Central memory CD4-positive, alpha-beta T cell (primary cell): ENCODE data around the gene RAD18.

Experiments used
- DNase-seq: peaks from one replicate; pipeline ENCODE4 v3.0.0; 2022

RAD18 gene

DNA sequence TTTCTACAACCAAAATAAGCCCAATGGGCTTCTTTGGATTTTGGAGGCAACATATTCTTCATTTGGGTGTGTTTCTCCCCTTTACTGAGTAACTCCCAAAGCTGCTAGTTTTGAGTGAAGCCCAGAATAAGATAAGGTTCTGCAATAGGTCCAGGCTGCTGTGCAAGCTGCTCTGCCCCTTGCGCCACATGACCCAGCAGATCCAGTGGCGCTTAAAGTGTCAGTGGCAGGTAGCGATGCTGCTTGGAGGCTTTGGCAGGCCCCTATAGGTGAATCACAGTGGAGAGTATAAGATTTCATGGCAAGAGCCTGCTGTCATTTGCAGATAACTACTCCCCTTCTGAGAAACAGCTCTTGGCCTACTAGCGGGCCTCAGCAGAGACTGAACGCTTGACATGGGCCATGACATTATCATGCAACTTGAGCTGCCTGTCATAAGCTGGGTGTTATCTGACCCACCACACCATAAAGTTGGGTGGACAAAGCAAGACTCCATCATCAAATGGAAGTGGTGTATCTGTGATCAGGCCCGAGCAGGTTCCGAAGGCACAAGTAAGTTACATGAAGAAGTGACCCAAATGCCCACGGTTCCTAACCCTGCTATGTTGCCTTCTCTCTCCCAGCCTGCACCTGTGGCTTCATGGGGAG, 105.4 kb downstream of the RAD18 start:
- DNase-seq = no peak

GRCh38 chr3:8856721-8857120, 106.6 kb downstream of the RAD18 start:
- no peak for DNase-seq

GRCh38 chr3:8856071-8856470, 107.2 kb downstream of the RAD18 start:
- no peak for DNase-seq

- DNase-seq = no peak
Observed at GRCh38 chr3:8854656-8855055, 108.6 kb downstream of the RAD18 start.

DNA sequence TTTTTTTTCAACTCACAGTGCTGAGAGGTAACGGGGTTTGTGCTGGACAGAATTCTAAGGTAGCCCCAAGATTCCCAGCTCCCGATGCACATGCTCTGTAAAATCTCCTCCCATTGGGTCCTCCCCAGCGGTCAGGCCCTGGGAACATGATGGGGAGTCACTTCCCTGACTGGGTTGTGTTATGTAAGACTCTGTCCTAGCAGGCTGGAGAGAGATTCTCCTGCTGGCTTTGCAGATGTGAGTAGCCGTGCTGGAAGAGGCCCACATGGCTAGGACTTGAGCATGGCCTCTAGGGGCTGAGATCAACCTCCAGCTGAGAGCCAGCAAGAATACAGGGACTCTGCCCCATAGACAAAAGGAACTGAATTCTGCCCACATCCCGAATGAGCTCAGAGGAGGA, 110.2 kb downstream of the RAD18 start:
- no peak for DNase-seq

DNA sequence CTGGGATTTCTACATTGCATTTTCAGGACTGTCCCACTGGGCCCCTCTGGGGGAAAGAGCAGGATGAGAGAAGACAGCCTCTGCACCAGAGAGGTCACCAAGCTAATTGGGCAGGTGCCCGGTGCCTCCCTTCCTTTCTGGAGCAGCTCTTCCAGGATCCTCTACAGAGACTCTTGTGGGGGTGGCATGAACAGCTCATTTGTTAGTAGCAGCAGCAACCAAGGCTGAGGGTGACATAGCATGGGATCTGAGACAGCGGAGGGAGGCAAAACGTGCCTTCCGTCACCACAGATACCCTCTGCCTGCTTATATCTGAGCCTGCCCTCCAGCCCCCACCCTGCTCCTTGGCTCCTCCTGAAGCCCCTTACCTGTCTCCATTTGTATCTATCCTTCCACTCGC, 110.8 kb downstream of the RAD18 start:
- DNase-seq = no peak

DNA sequence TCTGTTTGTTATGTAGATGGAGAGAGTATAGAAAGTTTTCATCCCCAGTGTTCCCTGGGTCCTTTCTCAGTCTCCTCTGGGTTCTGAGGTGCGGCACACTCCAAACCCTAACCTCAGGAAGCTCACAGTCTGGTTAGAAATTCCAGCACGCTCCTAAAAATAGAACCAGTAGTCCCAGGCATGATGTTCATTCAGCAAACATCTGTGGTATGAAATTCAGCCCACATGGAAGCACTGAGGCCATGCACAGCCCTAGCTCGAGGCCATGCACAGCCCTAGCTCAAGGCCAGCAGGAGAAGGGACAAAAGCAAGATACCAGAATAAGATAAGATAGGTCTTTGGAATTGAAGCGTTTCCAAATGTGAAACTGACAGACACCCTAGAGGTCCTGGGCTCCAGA, 111.6 kb downstream of the RAD18 start:
- DNase-seq = no peak

- DNase-seq = no peak
Observed at GRCh38 chr3:8848696-8849131, 114.6 kb downstream of the RAD18 start.

GRCh38 chr3:8847317-8847716, 116.0 kb downstream of the RAD18 start:
- DNase-seq = no peak

DNA sequence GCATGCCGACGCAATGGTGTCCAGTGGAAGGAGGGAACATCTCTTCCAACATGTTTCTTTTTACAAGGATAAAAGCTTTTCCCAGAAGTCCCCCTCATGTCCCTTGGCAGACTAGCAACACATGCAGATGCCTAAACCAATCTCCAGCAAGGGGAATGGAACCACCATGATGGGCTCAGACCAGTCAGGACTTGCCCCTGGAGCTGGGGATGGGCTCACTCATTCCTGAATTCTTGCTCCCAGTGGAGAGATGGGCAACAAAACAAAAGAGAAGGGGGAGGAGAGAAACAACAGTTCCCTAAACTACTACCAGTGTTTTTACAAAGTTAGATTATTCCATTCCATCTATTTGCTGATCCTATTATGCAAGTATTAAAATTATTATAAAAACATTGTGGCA, 117.1 kb downstream of the RAD18 start:
- no peak for DNase-seq

DNA sequence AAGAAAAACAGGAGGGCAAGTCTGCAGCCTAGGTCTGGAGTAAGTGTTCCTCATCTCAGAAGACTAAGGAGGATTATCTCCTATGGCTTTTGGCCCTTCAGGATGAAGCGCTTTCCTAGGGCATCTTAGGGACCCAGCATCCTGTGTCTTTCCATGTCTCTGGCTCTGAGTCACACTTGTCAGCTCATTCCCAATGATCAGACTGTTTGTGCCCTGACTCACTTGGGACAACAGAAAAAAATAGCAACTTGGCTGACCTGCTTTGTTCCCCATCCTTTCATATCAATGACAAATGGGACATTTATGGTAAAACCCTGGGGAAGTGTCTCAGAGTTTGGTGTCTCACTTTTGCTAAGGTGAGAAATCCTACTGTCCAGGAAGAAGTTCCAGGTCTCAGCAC, 117.6 kb downstream of the RAD18 start:
- DNase-seq = no peak

DNA sequence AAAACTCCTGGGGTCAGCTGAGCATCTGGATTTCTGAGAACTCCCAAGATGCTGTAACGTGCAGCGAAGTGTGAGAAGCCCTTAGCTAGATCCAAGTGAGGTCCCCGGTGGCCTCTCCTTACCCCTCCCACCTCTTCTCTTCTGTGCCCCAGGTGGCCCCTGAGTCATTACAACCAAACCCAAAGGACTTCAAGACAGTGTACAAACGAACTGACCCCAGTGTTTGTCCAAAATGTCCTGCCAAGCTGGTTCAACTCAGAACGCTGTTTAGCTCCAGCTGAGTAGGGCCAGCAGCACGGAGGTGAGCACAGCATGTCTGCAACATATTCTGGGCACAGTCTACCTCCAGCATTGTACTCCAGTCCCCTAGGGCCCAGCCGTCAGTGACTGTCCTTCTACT, 119.9 kb downstream of the RAD18 start:
- DNase-seq = no peak

DNA sequence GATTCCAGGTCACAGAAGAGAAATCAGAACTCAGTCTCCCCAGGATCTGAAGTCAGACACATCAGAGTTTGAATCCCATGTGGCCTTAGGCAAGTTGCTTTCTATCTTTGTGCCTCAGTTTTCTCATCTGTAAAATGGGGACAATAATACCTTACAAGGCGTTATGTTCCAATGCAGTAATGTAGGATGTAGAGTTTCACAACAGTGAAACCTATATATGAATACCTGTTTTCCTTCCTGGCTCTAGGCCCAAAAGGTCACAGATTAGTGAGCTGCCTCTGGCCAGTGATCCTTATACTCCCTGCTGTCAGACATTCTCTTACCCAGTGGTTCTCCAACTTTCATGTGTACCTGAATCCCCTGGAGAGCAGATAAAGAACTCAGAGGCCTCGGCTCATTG, 121.0 kb downstream of the RAD18 start:
- DNase-seq = no peak

DNA sequence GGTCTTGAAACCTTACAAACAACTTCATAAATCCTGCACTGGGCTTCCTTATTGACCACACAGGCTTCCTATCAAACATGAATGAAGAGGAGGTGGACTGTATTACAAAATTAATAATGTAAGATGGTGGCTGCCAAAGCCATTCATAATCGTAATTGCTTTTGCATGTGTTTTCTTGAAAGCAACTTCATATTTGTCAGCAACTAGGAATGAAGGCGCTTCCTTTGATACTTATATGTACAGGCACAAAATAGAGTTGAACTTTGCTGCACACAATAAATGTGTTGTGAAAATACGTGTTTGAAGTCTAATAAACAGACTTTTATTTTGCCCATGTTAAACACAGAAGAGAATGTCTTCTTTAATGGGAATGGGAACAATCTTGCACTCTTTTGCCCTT, 121.8 kb downstream of the RAD18 start:
- no peak for DNase-seq

DNA sequence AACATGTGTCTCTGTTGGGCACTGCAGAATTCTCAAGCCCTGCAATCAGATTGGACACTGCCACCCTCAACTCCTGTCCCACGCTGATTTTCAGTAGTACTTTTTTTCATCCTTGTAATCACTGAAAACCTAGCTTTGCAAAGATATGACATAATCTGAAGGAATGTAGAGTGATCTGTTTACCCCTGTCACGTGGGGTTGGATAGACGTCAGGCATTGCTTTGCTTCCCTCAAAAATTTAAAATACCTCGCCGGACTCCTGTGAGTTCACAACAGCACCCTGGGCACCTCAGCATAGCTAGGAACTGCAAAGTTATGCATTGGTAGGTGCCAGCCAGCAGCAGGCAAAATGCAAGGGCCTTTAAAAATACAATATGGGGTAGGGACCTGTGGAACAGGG, 122.7 kb downstream of the RAD18 start:
- DNase-seq = no peak

DNA sequence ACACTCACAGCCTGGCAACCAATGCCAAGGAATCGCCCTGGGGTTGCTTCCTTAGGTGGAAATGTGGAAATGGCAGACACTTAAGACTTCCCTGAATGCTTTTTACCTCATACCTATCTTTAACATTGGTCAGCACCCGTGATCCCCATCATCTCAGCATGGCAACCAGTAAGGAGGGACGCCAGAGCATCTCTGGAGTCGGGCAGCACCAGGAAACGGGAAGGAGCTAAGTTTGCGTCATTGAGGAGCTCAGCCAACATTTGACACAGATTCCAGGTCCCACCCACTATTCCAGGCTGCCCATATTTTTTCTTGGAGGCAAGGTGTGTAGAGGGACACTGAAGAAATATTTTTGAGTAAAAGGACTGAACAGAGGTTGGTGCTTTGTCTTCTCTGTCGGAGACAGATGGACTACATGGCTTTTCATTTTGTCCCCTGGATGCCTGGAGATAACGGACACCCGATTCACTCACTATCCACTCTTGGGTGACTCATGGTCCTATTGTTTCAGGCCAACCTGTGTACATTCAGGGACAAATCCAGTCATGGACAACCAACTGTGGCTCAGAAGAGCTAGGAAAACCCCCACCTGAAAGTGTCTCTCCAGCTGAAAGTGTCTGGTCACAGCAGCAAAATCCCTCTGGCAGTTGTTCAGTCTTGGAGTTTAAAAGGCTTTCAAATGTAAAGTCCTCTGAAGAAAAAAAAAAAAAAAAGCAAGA, 123.5 kb downstream of the RAD18 start:
- DNase-seq = no peak

- no peak for DNase-seq
Observed at GRCh38 chr3:8838765-8839423, 124.4 kb downstream of the RAD18 start.

DNA sequence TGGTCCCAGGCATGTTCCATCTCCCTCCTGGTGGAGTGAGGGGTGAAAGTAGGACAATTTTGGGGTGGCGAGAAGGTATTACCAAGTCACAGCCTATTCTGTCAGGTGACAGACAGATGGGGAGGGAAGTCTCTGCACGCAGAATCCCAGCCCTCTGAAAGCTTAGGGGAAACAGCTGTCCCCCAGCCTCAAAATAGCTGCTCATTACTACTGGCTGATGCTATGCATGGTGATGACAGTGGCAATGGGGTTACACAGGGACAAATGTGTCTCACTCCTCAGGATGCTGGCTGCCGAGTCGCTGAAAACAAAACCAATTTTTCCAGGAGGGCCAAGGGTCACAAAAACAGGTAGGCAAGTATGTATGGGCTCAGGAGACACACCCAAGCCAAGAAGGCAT, 125.0 kb downstream of the RAD18 start:
- no peak for DNase-seq

GRCh38 chr3:8837162-8837561, 126.1 kb downstream of the RAD18 start:
- DNase-seq = no peak

DNA sequence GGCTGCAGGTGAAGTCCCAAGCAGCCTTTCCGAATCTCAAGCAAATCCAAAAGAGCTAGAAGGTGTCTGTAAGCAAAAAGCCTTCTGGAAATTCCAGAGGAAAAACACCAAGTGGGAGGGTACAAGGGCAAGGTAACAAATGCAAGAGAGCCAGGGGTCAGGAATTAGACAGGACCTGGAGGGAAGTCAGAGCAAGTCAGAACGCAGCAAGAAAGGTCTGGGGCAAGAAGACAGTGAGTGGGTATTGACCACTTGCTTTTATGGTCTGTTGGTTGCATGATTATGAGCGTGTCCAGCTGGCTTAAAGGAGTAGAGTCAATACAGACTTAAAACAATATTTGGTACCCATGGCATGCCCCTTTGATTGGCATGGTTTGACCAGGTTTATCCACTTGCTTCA, 127.2 kb downstream of the RAD18 start:
- no peak for DNase-seq

DNA sequence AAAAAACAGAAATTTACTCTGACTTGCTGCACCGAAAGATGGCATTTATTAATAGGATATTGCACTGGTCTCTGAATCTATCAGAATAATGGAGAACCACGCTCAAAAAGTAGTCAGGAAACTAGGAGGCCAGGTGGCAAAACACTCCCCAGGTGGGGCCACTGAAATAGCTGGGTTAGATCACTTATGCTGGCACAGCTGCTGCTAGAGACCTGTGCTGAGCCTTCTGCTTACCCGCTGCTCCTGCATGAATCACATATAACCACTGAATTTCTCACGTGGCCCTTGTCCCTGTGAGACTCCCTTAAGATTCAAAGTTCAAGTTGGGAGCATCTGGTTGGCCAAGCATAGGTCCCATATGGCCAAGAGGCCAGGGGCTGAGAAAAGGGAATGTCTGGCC, 127.9 kb downstream of the RAD18 start:
- no peak for DNase-seq

- no peak for DNase-seq
Observed at GRCh38 chr3:8834974-8835373, 128.3 kb downstream of the RAD18 start.

- no peak for DNase-seq
Observed at GRCh38 chr3:8827641-8828040, 135.6 kb downstream of the RAD18 start.
